Renal cortical epithelial cell (primary cell): Measurements from ENCODE around the gene EIF4G1. TPM values are rescaled to one million over a fixed set of nuclear protein-coding genes. Genes with fewer than 3 reads are reported as not detected.
A peak's percentile ranks its signal among the peaks of the same experiment; 100 is the strongest.

Experiments used
- DNase-seq: peaks from one replicate; pipeline ENCODE4 v3.0.0-alpha.2; 2011; ENCODE audit warnings: low read depth
- total RNA-seq: library from RNA; depleted of rRNA; stranded (reverse); fragments of >200 nt; gene quantifications from 2 replicates; pipeline ENCODE4 v1.2.3, GENCODE V29; 2014

The EIF4G1 gene
- total RNA-seq, 1 donor from 2014 or later: 527 TPM

DNA sequence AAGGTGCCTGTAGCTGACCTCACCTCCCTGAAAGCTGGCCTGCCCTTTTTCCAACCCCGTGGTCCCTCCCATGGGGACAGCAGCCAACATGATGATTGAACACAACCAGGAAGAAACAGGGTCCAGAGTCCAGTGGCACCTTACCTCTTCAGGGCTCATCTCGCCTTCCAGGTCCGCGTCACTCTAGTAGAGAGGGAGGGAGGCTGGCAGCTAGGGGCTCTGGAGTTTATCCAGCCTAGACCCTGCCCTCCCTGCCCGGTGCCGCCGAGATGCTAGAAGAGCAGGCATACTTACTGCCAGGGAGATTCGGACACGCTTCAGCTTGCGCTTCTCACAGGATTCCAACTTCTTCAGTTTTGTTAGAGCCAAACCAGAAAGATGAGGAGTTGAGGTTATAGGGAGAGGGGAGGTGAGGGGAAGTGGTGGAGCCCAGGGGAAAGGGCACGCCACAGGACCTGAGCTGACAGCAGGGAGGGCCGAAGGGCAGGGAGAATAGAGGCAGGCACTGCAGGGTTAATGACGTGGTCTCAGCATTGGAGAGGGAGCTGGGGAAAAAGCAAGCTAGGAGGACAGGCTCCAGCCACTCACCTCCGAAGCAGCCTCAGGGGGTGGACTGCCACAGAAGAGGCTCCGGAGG is 37.9 kb downstream of the EIF4G1 start:
- DNase-seq: no peak

- no peak for DNase-seq
Measured at GRCh38 chr3:184352897-184353545, 38.6 kb downstream of the EIF4G1 start.

GRCh38 chr3:184353546-184353941 is 39.1 kb downstream of the EIF4G1 start:
- DNase-seq: no peak

DNA sequence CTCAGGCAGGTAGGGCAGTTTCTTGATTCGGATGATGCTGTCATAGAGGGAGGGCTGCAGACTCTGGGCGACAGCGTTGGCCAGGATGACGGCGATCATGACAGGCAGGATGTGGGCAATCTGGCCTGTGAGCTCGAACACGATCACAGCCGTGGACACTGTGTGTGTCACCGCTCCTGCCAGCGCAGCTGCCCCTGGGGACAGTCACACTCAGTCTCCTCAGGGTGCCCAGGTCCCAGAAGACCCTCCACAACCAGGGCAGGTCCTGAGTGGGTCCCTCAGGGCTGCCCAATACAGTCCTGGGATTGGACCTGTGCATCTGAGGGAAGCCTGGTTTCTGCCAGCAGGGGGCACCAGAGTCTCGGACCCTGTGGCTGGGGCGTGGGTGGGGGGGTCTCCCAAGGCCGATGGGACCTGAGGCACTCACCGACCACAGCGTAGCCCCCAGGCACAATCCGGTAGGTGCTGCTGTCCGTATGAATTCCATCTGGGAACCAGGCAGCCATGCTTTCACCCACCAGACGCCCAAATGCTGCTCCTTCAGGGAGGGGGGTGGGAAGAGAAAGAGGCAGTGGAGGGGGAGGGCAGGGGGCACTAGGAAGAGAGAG is 39.8 kb downstream of the EIF4G1 start:
- DNase-seq: no peak

DNA sequence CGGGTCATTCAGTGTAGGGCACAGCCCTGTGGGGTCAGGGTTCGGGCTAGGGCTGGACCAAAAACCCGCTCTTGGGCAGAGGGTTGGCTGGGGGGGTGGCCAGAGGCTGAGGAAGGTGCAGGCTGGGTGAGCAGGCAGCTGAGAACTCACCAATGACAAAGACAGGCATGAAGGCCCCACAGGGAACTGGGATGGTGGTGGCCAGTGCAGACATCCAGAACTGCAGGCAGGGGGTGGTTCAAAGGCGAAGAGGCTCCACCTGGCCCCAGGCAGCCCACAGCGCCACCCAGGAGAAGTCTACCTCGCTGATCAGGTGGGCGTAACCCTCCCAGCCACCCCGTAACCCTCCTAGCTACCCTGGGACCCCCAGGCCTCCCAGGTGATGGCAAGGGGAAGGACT is 40.3 kb downstream of the EIF4G1 start:
- no peak for DNase-seq

GRCh38 chr3:184355261-184356040 is 41.0 kb downstream of the EIF4G1 start:
- no peak for DNase-seq

- no peak for DNase-seq
Measured at GRCh38 chr3:184357248-184358123, 43.1 kb downstream of the EIF4G1 start.

DNA sequence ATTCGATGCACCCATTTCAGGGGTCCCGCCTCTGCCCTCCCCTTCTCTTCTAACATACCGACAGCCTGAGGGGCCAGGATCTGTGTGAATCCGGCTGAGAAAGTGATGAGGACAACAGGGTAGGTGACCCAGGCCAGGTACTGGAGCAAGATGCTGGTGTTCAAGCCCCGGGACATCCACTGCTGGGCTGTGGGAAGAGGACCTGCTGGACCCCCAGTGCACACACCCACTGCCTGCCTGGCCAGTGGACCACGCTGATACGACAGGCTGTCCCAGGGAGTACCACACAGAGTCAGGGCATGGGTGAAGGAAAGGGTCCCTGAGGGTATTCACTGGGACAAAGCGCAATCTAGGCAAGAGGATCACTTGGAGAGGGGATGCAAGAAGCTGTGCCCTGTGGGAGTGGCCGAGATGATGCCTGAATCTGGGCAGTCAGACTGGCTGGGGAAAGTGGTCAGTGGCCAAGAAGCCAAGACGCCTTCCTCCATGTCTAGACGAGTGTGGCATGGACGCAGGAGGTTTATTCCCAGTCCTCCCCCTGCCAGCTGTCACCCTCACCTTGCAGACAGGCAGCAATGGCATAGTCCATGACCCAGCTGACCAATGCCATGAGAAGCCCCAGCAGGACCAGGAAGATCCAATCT is 43.8 kb downstream of the EIF4G1 start:
- no peak for DNase-seq

DNA sequence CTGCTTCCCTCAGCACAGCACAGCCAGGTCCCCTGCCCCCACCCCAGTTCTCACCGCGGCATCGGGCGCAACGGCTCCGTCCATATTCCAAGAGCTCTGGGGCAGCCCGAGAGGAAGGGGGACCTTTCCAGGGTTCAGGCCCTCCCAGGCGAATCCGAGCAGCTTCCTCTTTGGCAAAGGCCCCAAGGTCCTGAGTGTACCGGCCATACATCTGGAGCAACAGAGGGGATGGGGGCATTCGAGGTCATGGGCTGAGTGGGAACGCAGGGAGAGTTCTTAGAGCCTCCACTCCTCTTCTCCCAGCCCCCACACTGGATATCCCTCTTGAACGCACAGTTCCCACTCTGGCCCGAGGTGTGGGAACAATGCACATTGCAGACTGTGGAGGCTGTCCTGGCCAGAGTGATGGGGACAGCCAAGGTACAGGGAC is 44.5 kb downstream of the EIF4G1 start:
- DNase-seq: no peak

- no peak for DNase-seq
Measured at GRCh38 chr3:184359610-184360009, 45.2 kb downstream of the EIF4G1 start.

GRCh38 chr3:184360070-184360928 is 45.9 kb downstream of the EIF4G1 start:
- DNase-seq: no peak

DNA sequence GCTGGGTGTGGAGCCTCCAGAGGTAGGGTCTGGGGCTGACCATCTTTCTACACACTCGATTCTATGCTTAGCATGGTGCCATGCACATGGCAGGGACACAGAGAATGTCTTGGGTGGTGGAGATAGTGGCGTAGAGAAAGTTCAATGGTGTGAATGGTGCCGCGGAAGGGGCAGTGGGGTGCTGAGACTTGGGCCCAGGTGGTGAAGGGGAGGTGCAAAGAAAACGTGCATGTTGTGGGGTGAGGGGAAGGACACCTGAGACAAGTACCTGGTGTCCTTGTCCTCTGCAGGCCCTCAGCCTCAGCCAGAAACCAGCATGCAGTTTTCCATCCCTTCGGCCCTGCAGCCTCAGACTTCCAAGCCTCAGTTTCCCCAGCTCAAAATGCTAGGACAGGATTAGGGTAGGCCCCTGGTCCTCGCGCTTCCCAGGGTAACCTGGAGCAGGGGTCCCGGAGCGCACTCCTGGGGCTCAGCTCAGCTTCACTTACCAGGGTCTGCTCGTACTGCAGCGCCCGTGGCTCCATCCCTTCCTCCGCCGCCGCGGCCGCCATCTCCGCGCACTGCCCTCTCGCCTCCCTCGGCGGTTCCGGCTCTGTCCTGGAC is 46.6 kb downstream of the EIF4G1 start:
- DNase-seq: no peak

- no peak for DNase-seq
Measured at GRCh38 chr3:184361532-184361931, 47.1 kb downstream of the EIF4G1 start, which contains the start of the genes CLCN2 and POLR2H. Gene CLCN2 (minus strand): TSS chr3:184361605. CDS start chr3:184361479, 126 bp downstream. Gene POLR2H (plus strand): TSS chr3:184361710. CDS start chr3:184363493, 1,783 bp downstream.

DNA sequence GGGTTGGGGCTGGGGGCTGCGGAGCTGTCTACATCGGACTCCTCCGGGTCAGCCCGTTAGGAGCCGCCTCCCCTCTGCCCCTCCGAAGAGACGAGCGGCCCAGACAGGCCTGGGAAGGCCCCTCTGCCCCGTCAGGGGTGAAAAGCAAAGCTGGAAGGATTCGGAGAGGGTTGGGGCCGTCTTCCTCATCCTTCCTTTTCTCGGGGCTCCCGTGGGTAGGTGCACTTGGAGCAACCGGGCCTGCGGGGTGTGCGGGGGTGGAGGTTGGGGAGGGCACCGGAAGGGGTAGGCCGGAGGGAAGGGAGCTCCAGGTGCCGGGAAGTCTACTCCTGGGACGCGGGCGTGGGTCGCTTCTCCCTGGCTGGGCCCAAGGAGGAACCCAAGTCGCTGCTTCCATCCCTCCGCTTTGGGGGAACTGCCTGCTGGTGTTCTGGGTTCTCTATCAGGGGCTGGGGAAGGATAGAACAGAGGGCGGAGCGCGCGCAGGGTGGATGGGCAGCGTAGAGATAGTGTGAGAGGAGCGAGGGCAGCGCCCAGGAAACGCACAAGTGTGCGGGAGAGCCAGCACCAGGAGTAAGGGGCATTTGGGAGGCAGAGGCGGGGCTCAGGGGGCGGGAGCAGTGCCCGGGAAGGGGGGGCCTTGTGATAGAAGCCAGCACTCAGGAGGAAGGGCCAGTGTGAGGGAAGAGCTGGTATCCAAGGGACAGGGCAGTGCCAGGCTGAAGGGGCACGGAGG is 47.7 kb downstream of the EIF4G1 start:
- no peak for DNase-seq

- peak; percentile 94 for DNase-seq
Measured at GRCh38 chr3:184362668-184363546, 48.5 kb downstream of the EIF4G1 start.

- no peak for DNase-seq
Measured at GRCh38 chr3:184366619-184367289, 52.3 kb downstream of the EIF4G1 start.

GRCh38 chr3:184368116-184368515 is 53.7 kb downstream of the EIF4G1 start:
- DNase-seq: no peak
